ENCODE data around the gene SCUBE1.

The SCUBE1 gene

GRCh38 chr22:43169310-43170130 lies 173.7 kb downstream of the SCUBE1 start:
- no peak for DNase-seq

DNA sequence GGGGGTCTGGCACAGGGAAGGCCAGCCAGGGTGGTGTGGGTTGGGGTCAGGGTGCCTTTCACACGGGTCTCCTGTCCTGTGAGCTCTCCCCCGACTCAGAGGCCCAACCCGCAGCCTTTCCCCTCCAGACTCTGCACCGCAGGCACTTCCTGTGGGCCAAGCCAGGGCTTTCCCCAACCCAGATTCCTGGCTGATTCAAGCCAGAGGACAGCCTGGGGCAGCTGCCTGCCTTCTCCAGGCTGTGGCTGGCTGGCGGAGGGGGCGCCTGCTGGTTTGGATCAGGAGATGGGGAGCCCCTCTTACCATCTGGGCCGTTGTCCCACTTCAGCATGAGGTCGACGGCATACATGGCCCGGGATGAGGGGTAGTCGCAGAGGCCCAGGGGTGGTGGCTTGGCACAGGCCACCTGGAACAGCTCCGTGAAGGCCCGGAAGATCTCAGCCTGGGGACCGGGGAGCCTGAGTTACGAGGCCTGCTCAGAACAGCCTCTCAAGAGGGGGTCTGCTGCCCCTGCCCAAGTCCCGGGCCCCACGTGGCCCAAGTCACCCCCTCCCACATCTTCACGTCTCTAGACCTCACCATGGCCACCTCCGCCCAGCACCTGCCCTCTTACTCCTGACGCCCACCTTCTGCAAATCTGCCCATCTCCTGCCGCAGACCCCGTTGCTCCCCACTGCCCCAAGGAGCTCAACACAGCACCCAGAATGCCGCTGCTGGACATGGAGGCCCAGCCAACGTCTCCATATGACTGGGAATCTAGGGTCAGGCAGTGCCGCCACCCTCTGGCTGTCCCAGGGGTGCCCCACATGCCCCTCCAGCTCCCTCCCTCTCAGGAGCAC lies 174.5 kb downstream of the SCUBE1 start:
- DNase-seq: peak; percentile 54

GRCh38 chr22:43167001-43167589 lies 176.1 kb downstream of the SCUBE1 start:
- no peak for DNase-seq

DNA sequence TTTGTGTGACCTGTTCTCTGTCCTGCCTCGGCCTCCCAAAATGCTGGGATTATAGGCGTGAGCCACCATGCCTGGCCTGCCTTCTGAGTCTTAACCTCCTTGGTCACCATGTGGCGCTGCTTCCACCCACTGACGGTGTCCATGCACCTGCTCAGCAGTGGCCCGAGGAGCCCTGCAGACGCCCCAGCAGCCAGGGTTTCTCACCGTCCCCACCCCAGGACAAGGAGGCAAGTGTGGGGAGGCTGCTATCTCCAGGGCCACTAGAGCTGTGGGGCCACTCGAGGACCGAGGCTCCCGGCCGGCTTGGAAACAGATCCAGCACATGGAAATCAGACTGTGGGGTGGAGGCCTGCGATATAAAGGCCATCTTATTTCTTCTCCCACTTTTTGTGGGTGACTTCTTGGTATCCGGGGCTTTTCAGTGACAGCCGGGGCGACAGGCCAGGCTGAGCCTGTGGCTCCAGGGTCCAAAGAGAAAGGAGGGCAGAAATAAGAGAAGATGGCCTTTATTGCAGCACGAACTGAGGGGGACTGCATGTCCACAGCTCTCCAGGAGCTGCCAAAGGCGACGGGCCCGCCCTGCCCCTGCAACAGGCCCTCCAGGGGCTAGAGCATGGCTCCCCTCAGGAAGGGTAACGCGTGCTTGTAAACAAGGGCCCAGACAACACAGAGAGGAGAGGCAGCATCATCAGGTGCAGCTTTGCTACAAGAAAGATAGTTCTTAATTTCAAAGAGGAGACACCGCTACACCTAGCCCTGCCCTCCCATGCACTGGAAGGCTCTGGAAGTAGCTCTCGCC lies 176.8 kb downstream of the SCUBE1 start:
- DNase-seq: no peak

DNA sequence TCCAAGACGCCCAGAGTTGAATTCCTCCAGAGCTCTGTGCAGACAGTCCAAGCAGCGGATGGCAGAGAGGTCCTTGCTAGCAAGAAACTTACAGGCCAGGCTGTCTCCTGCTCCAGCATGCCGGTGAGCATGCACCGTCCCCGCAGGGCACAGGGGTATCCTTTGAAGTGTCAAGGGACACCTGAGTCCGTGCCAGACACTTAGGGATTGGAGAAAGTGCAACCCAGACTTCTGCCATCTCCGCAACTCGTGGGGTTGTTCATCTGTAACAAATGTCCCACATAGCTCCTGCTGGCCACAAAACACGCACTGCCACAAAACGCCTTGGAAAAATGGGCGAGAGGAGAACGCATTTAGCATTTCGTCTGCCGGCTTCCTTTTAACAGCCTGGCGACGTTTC lies 178.5 kb downstream of the SCUBE1 start:
- no peak for DNase-seq

GRCh38 chr22:43163241-43163795 lies 179.9 kb downstream of the SCUBE1 start:
- DNase-seq: no peak

- no peak for DNase-seq
These were observed 180.6 kb downstream of the SCUBE1 start for GRCh38 chr22:43162412-43163150.

DNA sequence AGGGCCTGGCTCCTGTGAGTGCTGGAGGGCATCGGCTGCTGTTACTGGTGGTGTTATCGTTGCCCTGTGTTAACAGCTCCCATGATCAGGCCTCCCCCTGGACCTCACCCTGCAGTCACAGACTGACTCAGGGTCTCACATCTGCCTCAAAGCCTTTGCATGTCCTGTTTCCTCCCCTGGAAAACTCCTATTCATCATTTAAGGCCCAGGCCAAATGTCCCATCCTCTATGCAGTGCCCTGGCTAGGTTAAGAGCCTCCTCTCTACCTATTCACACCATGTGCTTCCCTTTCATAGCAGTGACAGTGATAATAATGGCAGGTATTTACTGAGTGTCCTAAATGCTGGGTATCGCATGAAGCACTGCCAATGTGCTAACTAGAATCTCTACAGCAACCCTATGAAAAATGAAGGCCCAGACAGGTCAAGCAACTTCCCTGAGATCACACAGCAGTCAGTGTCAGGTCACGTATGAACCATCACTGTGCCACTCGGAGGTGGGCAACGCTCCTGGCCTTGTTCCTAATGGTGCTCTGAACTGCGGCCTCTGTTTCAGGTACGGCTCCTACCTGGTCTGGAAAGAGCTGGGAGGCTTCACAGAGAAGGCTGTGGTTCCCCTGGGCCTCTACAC lies 182.6 kb downstream of the SCUBE1 start:
- no peak for DNase-seq

- no peak for DNase-seq
These were observed 183.5 kb downstream of the SCUBE1 start for GRCh38 chr22:43159484-43160178.

DNA sequence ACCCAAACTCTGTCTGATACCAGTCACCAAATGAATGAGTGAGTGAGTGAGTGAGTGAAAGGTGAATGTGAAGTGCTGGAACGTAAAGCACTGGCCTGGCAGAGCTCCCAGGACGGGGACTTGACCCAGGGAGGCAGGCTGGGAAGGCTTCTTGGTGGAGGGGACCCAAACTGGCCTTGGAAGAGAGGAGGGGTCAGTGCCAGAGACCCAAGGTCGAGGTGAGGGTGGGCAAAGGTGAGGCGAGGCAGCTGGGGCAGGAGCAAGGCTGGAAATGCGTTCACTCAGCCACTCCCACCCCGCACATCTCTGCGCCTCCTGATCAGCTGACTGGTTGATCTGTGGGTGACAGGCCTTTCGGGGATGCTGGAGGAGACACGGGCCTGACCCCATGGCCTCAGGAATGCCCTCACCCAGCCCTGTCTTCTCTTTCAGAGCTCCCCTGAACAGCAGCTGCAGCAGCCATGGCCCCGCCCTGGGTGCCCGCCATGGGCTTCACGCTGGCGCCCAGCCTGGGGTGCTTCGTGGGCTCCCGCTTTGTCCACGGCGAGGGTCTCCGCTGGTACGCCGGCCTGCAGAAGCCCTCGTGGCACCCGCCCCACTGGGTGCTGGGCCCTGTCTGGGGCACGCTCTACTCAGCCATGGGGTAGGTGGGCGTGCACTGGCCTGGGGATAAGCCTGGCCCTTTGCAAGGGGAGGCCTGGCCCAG lies 184.2 kb downstream of the SCUBE1 start:
- DNase-seq: no peak

GRCh38 chr22:43157874-43158546 lies 185.2 kb downstream of the SCUBE1 start:
- no peak for DNase-seq

DNA sequence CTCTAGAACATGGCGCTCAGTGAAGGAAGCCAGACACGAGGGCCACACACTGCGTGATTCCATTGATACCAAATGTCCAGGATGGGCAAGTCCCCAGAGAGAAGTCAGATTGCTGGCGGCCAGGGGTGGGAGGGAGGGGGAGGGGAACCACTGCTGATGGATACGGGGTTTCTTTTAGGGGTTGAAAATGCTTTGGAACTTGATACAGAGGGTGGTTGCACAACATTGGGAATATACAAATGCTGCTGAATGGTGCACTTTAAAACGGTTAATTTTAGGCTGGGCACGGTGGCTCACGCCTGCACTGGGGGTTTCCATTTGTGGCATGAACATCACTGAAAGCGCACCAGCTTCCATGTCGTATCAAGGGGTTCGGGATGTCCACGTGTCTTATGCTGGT lies 186.8 kb downstream of the SCUBE1 start:
- DNase-seq: no peak

GRCh38 chr22:43155789-43156188 lies 187.4 kb downstream of the SCUBE1 start:
- DNase-seq: no peak

DNA sequence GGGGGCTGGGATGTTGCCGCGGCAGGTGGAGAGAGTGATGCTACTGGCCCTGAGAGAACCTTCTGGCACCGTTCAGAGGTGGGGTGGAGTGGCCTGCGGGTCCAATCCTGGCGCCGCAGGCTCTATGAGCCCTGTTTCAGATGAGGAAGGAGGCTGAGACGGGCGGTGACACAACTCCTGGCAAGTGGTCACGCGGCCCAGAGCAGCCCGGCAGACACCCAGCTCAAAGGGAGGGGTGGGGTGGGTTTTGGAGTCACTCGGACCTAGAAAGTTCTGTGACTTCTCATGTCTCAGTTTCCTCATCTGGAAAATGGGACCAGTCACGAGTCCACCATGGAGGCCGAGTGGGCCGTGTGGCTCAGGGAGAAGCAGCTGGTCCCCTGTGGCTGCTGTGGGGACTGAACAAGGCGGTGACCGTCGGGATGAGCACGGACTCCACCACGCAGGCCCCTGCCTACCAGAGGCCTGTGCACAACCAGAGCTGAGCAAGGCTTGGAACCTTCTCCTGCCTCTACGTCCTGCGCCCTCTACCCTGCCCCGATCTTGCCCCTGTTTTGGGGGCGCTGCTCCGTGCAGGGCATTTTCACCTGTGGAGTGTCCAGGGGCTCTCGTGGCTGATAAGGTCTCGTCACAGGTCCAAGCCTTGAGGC lies 188.2 kb downstream of the SCUBE1 start:
- no peak for DNase-seq

DNA sequence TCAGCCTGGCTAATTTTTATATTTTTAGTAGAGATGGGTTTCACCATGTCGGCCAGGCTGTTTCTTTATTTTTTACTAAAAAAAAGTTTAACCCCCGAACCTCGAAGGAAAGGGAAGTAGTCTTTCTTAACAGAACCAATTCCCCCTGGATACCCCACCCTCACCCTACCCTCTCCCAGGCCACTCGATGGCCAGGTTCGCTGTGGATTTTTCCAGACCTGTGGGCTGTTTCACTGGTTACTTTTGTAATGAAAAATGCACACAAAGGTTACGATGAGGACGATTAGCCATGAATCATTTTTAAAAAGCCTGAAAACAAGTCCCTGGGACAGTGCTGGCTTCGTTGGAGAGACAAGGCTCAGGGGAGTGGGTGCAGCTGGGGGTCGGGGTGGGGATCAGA lies 189.3 kb downstream of the SCUBE1 start:
- no peak for DNase-seq

DNA sequence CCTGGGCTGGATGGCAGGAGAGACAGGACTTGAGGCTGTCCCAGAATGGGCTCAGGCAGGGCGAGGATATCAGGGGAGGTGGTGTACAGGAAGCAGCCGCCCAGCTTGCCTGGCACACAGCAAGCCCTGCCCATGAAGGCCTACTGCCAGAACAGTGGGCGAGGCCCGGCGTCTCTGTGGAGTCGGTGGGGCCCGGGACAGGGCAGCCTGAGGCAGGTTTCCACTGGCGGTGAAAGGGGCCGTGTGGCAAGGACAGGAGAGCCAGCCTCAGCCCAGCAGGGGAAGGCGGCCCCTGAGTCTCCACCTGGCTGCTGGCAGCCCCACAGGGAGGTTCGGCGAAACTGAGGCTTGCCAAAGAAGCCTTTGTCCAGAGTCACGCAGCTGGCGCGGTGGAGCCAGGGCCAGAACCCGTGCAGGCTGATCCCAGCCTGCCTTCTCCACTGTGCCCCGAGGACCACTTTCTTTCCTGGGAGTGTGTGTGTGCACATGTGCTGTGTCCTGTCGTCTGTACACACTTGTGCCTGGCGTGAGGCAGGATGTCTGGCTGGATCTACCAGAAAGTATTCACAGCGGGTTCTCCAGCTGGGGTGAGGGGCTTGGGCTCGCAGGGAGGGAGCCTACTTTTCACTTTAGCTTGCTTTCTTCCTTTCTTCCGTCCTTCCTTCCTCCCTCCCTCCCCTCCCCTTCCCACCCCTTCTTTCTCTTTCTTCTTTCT lies 190.7 kb downstream of the SCUBE1 start:
- peak; percentile 31 for DNase-seq

DNA sequence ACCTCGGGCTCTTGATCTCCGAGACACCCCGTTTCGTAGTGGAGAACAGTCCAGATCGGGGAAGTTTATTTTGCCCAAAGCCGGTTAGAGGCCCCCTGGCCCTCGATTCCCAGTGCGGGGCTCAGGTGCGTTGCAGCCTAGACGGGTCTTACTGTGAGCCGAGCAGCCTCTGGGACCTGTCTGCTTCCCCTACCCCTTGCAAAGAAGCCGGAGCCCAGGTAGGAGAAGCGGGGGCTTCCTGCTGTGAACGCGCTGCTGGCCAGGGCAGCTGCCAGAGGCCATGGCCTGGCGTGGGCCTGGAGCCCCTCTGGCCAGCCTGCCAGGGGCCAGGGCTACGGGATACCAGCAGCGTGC lies 191.2 kb downstream of the SCUBE1 start:
- DNase-seq: no peak
